ENCODE measurements around the gene SMIM11. TPM values are rescaled to one million over a fixed set of nuclear protein-coding genes. Genes with fewer than 3 reads are reported as not detected.
"Not testable (repeated sequence)": the region's sequence is repeated elsewhere in the genome, so short reads cannot be mapped to it uniquely, and the experiment has no call there.

SMIM11 gene
- total RNA-seq, 1 donor from 2014 or later: 25.1 TPM

- DNase-seq: no peak
- Histone ChIP-seq H3K36me3 (no peaks in the 10 kb centered on the region), H3K27me3 (ENCODE audit: low read depth) (no peaks in the 10 kb centered on the region), H3K4me3 (no peak overlapping the region), H3K9me3 (replicated peaks) (no peaks in the 10 kb centered on the region), H3K27ac (replicated peaks) (no peak overlapping the region), H3K4me1 (peaks cover 2% of the 10 kb centered on the region)
- intact Hi-C loops (cut with micrococcal nuclease): no loop called here
- peak; percentile 73 for TF ChIP-seq CTCF (IDR thresholded peaks at IDR 0.05; ENCODE audit: borderline replicate concordance)
These were observed 7.9 kb upstream of the SMIM11 start for GRCh38 chr21:34367320-34367935.

- H3K27ac ChIP-seq (replicated peaks): no peak overlapping the region
- peaks cover 2% of the 10 kb centered on the region for H3K4me1 ChIP-seq
- intact Hi-C loops (cut with micrococcal nuclease): no loop called here
- no peaks in the 10 kb centered on the region for H3K27me3 ChIP-seq (ENCODE audit: low read depth)
- H3K9me3 ChIP-seq (replicated peaks): no peaks in the 10 kb centered on the region
- no peak for DNase-seq
- H3K36me3 ChIP-seq: no peaks in the 10 kb centered on the region
- no peak overlapping the region for H3K4me3 ChIP-seq
- no peak for TF ChIP-seq CTCF (IDR thresholded peaks at IDR 0.05; ENCODE audit: borderline replicate concordance)
These were observed 5.6 kb upstream of the SMIM11 start for GRCh38 chr21:34369741-34370140.

- intact Hi-C loops (cut with micrococcal nuclease): no loop called here
- Histone ChIP-seq H3K9me3 (replicated peaks) (no peaks in the 10 kb centered on the region), H3K4me1 (no peaks in the 10 kb centered on the region), H3K36me3 (no peaks in the 10 kb centered on the region), H3K4me3 (no peak overlapping the region), H3K27ac (replicated peaks) (no peak overlapping the region), H3K27me3 (ENCODE audit: low read depth) (no peaks in the 10 kb centered on the region)
- DNase-seq: no peak
- TF ChIP-seq CTCF (IDR thresholded peaks at IDR 0.05; ENCODE audit: borderline replicate concordance): no peak
These were observed 3.0 kb upstream of the SMIM11 start for GRCh38 chr21:34372321-34372720.

GRCh38 chr21:34374462-34374861 is 845 bp upstream of the SMIM11 start:
- H3K27ac ChIP-seq (replicated peaks); DNase-seq; H3K9me3 ChIP-seq (replicated peaks); H3K27me3 ChIP-seq (ENCODE audit: low read depth); H3K4me3 ChIP-seq; H3K4me1 ChIP-seq; H3K36me3 ChIP-seq; intact Hi-C loops (cut with micrococcal nuclease): not testable (repeated sequence)

- H3K4me3 ChIP-seq; H3K36me3 ChIP-seq; DNase-seq; H3K4me1 ChIP-seq; H3K27ac ChIP-seq (replicated peaks); H3K27me3 ChIP-seq (ENCODE audit: low read depth); intact Hi-C loops (cut with micrococcal nuclease); H3K9me3 ChIP-seq (replicated peaks): not testable (repeated sequence)
These were observed 289 bp downstream of the SMIM11 start for GRCh38 chr21:34375619-34375972.

GRCh38 chr21:34383138-34383537 is 7.8 kb downstream of the SMIM11 start:
- intact Hi-C loops (cut with micrococcal nuclease); H3K4me1 ChIP-seq; H3K27me3 ChIP-seq (ENCODE audit: low read depth); DNase-seq; H3K36me3 ChIP-seq; H3K9me3 ChIP-seq (replicated peaks); H3K4me3 ChIP-seq; H3K27ac ChIP-seq (replicated peaks): not testable (repeated sequence)

GRCh38 chr21:34383724-34384415 is 8.6 kb downstream of the SMIM11 start:
- H3K9me3 ChIP-seq (replicated peaks); H3K27ac ChIP-seq (replicated peaks); H3K4me3 ChIP-seq; H3K4me1 ChIP-seq; H3K36me3 ChIP-seq; intact Hi-C loops (cut with micrococcal nuclease); DNase-seq; H3K27me3 ChIP-seq (ENCODE audit: low read depth): not testable (repeated sequence)

- H3K36me3 ChIP-seq; H3K4me1 ChIP-seq; intact Hi-C loops (cut with micrococcal nuclease); H3K27ac ChIP-seq (replicated peaks); H3K4me3 ChIP-seq; DNase-seq; H3K27me3 ChIP-seq (ENCODE audit: low read depth); H3K9me3 ChIP-seq (replicated peaks): not testable (repeated sequence)
These were observed 25.2 kb downstream of the SMIM11 start for GRCh38 chr21:34400522-34400921.

- H3K27me3 ChIP-seq (ENCODE audit: low read depth); intact Hi-C loops (cut with micrococcal nuclease); DNase-seq; H3K36me3 ChIP-seq; H3K4me1 ChIP-seq; H3K4me3 ChIP-seq; H3K27ac ChIP-seq (replicated peaks); H3K9me3 ChIP-seq (replicated peaks): not testable (repeated sequence)
These were observed 29.4 kb downstream of the SMIM11 start for GRCh38 chr21:34404742-34405141.

GRCh38 chr21:34405686-34406085 is 30.4 kb downstream of the SMIM11 start:
- H3K36me3 ChIP-seq; DNase-seq; H3K27ac ChIP-seq (replicated peaks); intact Hi-C loops (cut with micrococcal nuclease); H3K27me3 ChIP-seq (ENCODE audit: low read depth); H3K9me3 ChIP-seq (replicated peaks); H3K4me3 ChIP-seq; H3K4me1 ChIP-seq: not testable (repeated sequence)

- H3K4me1 ChIP-seq; H3K27me3 ChIP-seq (ENCODE audit: low read depth); H3K9me3 ChIP-seq (replicated peaks); DNase-seq; intact Hi-C loops (cut with micrococcal nuclease); H3K36me3 ChIP-seq; H3K27ac ChIP-seq (replicated peaks); H3K4me3 ChIP-seq: not testable (repeated sequence)
These were observed 30.8 kb downstream of the SMIM11 start for GRCh38 chr21:34406102-34406501.

Data from left ventricle myocardium inferior (tissue), 1 donor.